Stimulated activated CD8-positive, alpha-beta memory T cell treated with anti-CD3 and anti-CD28 coated beads, Interleukin-2, amount 100 ng/mL, for 48 hours (primary cell): ENCODE results near the gene LRRC73.
A peak's percentile ranks its signal among the peaks of the same experiment; 100 is the strongest.
"Not testable (repeated sequence)": the region's sequence is repeated elsewhere in the genome, so short reads cannot be mapped to it uniquely, and the experiment has no call there.

Experiments
- DNase-seq, 2 donors: peaks; one replicate each; pipeline ENCODE4 v3.0.0-alpha.2; 2020; ENCODE audit warnings: low read depth in 2 of 2

The LRRC73 gene

DNA sequence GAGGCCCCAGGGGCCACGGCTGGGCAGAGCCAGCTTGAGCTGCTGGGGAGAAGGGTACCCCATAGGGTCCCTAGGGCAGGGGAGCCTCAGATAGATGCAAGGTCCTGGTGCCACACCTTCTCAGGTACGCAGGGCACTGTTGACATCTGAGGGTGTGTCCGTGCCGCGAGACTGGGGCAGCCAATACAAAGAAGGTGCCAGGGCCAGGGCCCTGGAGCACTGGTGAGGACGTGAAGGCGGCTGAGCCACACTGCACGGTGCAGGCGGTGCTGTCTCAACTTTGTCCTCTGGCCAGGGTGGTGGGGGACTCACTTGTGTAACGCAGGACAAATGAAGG, 649 bp upstream of the LRRC73 start:
- DNase-seq: no peak

DNA sequence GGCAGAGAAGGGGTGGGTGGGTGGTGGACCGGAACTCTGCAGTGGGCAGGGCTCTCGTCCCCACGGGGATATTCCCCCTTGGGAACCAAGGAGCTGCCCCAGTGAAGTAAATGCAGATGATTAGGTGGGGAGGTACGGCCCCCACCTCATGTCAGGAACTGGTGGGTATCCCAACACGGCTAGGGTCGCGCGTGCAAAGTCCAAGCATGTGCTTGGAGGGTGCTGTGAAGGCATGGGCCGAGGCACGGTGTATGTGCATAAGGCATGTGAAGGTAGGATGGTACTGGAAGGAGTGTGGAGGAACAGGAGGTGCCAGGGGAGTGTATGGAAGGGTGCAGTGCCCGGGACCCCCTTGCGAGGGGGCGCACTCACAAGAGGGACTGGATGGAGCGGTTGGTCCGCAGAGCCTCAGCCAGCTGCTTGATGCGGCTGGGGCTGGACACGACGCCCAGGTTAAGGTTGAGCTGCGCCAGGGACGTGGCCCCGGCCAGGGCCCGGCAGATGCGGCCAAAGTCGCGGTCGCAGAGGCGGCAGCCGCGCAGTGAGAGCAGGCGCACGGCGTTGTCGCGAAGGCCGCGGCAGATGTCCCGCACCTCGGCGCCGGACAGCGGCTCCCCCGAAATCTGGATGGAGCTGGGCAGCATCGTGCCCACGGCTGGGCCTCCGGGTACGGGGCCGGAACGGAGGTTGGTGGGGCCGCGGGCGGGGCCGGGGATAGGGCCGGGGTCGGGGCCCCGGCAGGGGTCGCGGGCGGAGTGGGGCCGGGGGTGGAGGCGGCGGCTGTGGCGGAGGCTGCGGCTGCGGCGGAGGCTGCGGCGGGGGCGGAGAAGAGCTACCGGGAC, 783 bp downstream of the LRRC73 start:
- DNase-seq: no peak

DNA sequence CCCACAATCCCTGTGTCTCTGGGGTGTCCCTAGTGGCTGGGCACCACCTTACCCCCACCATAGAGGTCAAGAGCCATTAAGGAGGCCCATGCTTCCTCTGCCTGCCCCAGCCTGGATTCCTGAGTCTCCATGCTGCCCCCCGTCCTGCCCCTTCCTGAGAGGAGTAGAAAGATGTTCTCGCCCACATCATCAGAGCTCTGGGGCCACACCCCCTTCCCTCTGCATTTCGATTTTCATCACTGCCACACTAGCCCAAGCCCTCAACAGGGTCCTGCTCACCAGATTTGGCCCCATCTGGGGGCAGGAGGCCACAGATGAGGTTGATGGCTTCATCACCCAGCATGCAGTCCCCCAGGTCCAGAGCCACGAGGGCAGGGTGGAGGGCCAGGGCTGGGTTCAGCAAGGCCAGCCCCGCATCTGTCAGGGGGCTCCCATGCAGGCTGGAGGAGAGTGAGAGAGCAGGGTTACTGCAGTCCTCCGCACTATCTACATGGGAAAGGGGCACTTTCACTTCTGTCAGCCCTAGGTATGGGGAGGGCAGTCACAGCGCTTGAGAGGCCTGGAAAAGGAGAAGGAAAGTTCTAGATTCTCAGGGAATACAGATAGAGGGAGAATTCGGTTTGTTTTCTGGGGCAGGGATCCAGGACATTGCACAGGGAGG, 1.5 kb downstream of the LRRC73 start:
- no peak for DNase-seq

DNA sequence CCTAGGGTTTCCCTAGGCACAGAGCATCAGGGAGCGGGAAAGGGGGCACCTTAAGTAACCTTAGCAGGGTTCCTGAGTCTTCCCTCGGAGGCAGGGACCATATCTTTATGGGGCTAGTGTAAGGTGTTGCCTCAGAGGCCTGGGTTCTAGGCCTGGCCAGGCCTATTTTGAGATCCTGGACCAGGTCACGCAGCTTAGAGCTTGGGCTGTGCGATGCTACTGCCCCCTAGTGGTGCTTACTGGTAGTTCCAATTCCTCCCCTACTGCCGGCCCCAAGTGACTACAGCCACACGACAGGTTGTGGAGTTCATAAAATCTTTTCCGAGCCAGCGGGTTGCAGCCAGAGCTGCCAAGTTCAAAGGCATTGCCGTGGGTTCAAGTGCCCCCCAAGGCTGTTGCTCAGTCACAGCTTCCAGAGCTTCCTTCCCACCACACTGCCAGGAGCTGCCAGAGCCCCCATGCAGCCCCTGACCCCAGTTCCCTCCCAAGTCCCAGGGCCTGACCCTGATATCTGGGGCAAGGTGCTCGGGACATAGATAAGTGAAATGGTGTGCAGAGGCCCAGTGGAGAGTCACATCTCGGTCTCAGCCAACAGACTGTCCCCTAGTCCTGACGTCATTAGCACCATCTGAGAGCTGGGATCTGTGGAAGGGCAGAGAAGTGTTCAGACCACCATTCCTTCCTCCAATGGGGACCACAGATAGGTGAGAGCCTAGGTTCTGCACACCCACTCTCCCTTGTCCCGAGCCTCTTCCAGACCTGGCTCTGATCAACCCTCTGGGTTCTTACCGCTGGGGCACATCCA, 3.3 kb downstream of the LRRC73 start:
- DNase-seq: peak; percentile 54 to 69

DNA sequence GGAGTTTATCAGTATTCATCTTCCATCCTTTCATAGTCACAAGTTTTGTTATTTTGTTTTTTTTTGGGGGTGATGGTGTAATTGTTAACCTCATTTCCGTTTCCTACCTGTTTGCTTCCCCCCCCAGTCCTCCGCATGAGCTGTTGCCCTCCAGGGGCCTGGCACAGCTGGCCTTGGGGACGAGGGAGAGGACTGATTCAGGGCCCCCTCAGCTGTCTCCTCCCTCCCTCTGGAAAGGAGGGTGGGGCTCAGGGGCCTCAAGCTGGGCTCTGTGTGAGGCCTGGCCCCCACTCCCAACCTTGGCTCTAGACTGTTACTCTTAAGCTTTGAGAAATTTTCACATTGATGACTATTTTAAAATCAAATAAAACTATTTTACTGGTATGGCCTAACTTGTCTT, 4.0 kb downstream of the LRRC73 start:
- no peak for DNase-seq

DNA sequence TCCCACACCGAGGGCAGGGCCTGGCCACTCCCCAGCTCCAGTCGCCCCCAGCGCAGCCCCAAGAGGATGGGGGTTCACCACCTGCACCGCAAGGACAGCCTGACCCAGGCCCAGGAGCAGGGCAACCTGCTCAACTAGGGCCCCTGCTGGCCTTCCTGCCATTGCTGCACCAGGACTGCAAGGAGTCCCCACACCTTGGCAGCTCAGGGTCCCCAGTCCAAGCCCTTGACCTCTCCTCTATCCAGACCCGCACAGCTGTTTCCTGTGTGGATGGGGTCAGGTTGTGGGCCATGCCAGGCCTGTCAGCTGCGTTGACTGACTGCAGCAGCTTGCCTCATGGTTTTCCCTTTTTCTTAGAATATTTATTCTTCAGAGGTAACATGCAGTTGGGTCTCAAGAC, 4.4 kb downstream of the LRRC73 start:
- no peak for DNase-seq

DNA sequence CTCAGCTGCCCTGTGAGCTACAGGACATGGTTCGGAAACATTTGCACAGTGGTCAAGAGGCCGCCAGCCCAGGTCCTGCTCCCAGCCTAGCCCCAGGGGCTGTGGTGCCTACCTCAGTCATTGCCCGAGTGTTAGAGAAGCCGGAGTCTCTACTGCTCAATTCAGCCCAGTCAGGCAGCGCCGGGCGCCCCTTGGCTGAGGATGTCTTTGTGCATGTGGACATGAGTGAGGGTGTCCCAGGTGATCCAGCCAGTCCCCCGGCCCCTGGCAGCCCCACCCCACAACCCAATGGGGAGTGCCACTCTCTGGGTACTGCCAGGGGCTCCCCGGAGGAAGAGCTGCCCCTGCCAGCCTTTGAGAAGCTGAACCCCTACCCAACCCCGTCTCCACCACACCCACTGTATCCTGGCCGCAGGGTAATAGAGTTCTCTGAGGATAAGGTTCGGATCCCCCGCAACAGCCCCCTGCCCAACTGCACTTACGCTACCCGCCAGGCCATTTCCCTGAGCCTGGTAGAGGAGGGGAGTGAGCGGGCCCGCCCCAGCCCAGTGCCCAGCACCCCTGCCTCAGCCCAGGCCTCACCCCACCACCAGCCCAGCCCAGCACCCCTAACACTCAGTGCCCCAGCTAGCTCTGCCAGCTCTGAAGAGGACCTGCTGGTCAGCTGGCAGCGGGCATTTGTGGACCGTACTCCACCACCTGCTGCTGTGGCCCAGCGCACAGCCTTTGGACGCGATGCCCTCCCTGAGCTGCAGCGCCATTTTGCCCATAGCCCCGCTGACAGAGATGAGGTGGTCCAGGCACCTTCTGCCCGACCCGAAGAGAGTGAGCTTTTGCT, 5.2 kb downstream of the LRRC73 start:
- DNase-seq: no peak

DNA sequence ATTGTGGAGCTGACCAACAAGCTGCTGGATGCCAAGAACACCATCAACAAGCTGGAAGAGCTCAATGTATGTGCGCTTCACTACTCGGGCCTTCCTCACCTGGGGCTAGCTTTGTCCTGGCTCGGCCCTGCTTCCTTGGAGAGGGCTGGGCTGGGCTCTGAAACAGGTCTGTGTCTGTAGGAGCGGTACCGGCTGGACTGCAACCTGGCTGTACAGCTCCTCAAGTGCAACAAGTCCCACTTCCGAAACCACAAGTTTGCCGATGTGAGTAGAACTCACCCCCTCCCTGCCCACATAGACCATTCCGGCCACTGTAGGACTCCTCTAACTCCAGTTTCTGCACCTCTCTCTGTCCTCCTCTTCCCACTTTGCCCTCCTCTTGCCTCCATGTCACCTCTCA, 6.7 kb downstream of the LRRC73 start:
- DNase-seq: no peak

DNA sequence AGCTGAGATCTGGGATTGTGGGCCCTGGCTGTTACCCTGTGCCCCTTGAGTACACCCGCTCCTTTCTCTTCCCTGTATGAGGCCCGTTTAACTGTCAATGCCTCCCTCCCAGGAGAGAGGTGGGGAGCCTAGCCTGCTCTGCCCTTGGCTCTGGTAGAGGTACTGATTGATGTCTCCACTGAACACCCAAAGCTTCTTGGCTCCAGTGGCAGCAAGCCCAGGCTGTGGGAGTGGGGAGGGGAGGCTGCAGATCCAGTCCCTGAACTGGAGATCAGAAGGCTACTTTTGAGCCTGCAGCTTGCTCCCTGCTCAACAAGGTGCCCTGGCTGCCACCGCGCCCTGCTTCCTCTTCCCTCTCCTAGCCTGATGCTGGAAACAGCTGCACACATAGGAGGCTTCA, 7.5 kb downstream of the LRRC73 start:
- DNase-seq: no peak

DNA sequence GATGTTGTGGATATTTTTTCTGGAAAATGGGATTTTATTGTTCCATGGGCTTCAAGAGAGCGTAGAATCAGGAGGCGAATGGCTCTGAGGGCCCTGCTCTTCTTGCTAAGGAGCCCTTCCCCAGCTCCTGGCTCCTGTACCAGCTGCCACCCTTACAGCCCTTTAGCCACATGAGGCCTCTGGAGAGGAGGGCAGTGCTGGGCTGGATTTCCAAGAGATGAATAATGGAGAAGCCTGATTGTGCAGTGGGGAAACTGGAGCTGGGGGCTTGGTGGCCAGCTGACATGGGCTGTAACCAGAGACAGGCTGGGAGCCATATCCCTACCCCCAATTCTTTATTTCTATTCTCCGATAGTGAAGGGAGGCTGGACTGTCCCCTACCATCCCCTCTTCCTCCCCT, 9.2 kb downstream of the LRRC73 start:
- no peak for DNase-seq

DNA sequence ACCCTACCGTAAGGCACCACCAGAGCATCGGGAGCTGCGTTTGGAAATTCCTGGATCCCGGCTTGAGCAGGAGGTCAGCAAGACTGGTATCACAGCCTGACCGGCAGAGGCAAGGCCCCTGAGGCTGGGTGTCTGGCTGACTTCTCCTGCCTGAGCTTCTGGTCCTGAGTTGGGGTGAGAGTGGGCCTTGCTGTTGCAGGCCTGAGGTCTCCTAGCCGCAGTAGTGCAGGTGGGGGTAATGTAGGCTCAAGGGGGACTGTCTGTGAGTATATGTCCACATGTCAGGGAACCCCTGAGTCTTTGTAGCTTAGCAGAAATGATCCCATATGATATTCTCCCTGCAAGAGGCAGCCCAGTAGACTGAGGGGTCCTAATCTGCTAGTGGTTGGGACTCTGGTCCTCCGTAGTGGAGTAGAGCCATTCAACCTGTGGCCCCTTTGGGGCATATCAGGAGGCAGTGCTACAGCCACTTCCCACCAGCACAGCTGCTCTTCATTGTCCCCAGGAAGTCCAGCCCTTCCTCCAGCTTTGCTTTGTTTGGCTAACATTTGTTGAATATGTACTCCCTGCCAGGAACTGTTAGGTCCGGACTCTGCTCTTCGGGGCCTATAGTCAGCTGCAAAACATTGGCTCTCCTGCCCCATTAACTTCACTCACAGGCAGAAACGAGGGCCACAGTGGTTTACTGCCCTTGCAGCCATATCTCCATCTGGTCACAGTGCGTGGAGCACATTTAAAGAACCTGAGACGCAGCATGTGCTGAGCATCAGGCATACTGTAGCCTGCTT, 10.9 kb downstream of the LRRC73 start:
- DNase-seq: no peak

DNA sequence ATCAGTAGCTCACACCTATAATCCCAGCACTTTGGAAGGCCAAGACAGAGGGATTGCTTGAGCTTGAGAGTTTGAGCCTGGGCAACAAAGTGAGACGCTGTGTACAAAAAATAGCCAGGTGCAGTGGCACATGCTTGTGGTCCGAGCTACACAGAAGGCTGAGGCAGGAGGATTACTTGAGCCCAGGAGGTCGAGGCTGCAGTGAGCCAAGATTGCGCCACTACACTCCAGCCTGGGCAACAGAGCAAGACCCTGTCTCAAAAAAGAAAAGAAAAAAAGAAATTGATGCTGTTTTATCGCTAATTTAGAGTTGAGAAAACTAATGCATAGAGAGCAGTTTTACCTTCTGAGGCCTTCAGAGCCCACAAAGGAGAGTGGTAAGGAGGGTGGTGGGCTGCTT, 11.9 kb downstream of the LRRC73 start:
- not testable (repeated sequence) for DNase-seq

DNA sequence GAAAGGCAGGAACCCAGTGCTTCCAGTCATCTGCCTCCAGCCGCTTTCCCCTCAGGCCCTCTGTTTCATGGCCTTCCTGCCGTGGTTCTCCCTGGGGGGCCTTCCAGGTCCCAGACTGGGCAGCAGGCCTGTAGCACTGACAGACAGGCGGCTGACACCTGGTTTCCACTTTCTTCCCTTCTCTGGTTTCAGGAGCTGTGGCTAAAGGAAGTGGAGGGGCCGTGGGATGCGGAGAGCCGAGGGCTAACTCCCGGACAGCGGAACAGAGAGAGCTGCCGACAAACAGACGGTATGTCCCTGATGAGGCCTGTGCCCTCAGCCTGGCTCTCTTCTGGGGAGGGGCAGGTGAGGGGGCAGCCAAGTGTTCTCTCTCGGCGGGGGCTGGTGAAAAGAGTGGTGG, 12.5 kb downstream of the LRRC73 start:
- DNase-seq: no peak

DNA sequence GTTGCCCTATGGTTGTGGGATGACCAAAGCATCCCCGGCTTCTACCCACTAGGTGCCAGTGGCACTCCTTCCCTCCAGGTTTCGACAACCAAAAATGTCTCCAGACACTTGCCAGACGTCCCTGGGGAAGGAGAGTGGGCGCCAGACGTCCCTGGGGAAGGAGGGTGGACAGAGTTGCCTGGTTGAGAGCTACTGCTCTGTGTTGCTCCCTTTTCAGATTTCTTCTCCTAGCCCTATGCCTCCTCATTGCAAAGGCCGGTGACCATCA, 13.1 kb downstream of the LRRC73 start:
- DNase-seq: no peak

DNA sequence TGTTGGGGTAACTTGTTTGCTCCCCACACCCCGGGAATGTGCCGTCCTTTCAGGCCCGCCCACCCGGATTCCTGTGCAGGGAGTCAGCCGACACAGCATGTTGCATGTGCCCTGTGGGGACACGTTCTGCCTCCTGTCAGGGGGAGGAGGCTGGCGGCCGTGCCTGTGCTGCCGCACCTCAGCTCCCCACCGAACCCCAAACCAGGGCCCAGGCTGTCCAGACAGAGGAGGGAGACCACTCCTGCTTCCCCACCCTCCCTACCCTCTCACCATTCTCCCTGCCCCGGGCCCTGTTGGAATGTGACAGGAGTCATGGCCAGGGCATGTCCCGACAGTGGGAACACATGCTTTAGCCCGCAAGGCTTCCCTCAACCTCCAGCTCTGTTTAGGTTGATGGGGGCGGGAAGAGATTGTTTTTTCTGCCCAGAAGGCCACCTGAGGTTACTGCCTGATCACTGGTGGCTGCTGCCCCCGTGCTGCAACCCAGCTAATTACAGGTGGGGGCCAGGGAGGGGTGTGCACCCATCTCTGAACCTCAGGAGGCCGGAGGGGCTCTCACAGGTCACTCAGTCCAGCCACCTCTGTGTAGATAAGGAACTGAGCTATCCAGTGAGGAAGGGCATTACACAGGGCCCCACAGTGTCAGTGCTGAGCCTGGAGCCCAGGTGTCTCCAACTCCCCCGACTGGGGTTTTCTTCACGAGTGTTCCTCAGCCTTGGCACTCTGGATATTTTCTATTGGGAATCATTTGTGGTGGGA, 13.6 kb downstream of the LRRC73 start:
- DNase-seq: no peak

DNA sequence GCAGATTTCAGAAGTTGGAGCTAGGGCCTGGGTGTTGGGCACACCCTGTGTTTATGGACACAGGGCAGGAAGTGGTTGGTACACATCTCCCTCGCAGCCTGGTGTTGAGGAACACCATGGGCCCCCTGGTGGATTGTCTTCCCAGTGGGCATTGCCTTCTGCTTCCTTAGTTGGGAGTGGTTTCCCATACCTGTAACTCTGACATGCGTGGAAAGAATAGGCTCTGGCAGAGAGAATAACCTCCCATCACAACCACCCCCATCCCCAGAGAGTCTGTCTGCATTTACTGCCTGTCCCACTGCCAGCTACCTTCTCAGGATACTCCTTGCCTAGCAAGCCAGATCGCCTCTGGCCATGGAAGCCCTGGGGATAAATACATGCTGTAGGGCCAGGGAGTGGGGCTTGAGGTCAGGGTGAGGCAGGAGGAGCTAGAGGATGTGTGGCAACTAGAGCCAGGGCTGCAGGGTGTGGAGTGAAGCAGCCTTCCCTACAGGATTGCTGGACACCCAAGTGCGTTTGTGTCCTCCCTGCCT, 14.7 kb downstream of the LRRC73 start:
- DNase-seq: no peak

DNA sequence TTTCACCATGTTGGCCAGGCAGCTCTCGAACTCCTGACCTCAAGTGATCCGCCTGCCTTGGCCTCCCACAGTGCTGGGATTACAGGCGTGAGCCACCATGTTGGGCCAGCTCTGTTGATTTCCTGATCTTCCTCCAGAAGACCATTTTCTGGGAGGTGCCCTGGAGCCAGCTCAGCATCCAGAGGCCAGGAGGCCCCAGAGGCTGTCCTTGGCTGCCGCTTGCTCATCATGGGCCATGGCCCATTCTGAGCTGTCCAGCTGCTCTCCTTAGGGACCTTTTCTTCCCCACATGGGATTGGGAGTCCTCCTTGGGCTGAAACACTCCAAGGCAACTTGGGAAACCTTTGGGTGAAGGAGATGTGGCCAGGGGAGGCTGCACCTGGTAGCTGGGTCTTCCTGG, 15.4 kb downstream of the LRRC73 start:
- DNase-seq: no peak

DNA sequence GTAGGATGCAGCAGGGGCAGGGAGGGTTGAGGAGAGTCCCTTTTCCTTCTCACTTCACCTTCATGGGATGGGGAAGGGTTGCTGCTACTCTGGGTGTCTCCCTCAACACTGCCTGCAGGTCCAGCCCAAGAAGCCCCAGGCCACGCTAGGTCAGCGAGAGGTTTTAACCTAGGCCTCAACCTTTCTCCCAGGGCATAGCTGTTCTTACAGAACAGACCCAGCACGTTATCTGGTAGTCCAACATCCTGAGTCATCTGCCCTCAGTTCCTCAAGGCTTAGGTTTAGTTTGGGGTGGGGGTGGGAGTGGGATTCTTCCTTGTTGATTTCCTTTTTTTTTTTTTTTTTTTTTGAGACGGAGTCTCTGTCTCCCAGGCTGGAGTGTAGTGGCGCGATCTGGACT, 15.8 kb downstream of the LRRC73 start:
- DNase-seq: no peak

DNA sequence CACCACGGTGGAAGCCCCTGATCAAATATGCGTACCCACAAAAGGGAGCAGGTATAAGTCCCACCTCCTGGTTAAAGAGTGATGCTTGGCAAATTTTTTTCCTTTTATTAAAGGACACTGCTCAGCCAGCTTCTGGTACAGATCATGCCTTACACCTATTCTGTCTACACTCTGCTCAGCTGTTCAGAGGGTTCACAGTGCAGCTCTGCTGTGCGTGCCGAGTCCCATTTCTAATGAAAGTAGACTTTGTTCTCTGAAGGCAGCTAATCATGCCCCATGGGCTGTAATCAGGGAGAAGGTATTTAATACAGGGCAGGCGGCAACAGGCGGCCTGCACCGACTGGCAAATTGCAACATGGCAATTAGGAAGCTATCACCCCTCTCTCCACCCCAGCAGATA, 16.3 kb downstream of the LRRC73 start:
- DNase-seq: no peak

DNA sequence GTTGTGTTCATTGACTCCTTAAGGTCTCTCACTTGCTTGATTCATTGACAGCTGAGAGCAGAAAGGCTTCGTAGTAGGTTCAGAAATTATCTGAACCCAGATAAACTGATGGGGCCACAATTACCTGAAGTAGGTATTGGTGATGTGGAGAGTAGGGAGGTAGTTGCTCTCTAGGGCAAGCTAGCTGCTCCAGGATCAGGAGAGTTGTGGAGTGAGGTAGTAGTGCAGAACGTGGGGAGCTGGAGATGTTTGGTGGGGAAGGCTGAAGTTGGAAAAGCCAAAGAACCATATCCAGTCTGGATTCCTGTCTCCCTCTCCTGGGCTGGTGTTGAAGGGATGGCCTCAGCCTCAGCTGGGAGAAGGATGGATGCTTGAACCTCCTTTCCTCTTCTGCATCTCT, 16.9 kb downstream of the LRRC73 start:
- no peak for DNase-seq
